KOPT-K1 (cell line): ENCODE results near the gene UBL3.

Experiments used
- H3K27ac ChIP-seq: fragments of 200-600 bp; sonication (generic); 2 replicates; pipeline ENCODE4 v1.5.1; 2016; ENCODE audit warnings: antibody characterized with exemption, mild to moderate bottlenecking, low read depth, low read length; ENCODE audit not compliant: poor library complexity, severe bottlenecking
- H3K36me3 ChIP-seq: fragments of 200-600 bp; sonication (generic); 2 replicates; pipeline ENCODE4 v1.5.1; 2017; ENCODE audit warnings: antibody characterized with exemption, mild to moderate bottlenecking, low read length, moderate library complexity; ENCODE audit not compliant: insufficient read depth
- H3K9me3 ChIP-seq: fragments of 200-600 bp; sonication (generic); 2 replicates; pipeline ENCODE4 v1.5.1; 2017; ENCODE audit warnings: antibody characterized with exemption, low read length, mild to moderate bottlenecking; ENCODE audit not compliant: insufficient read depth, poor library complexity, severe bottlenecking

The UBL3 gene

GRCh38 chr13:29875646-29876045 is 25.2 kb upstream of the UBL3 start:
- Histone ChIP-seq H3K9me3 (no peaks in the 10 kb centered on the region), H3K27ac (no peak overlapping the region), H3K36me3 (no peaks in the 10 kb centered on the region)

DNA sequence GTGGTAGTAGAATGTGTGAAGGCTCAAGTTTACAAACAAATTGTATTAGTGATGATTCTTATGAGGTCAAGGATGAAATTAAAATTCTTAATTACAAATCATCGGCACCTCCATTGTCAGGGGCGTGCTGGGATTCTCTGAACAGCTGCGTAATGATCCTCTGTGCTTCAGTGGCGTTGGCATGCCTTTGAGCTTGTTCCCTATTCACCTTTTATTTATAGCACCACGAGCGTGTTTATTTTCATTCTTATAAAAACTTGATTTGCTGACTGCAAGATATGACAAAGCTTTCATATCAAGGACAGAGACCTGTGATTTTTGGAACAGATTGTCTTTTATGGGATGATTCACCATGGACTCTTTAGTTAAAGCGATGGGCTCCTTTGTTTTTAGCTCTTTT is 18.2 kb upstream of the UBL3 start:
- no peaks in the 10 kb centered on the region for H3K36me3 ChIP-seq
- H3K9me3 ChIP-seq = no peaks in the 10 kb centered on the region
- no peak overlapping the region for H3K27ac ChIP-seq

GRCh38 chr13:29865934-29866333 is 15.5 kb upstream of the UBL3 start:
- no peaks in the 10 kb centered on the region for H3K9me3 ChIP-seq

GRCh38 chr13:29861694-29862110 is 11.3 kb upstream of the UBL3 start:
- Histone ChIP-seq H3K27ac (no peak overlapping the region), H3K36me3 (no peaks in the 10 kb centered on the region), H3K9me3 (no peaks in the 10 kb centered on the region)

More at GRCh38 chr13:29865934-29866333, 15.5 kb upstream of the UBL3 start:
- Histone ChIP-seq H3K27ac (no peak overlapping the region), H3K36me3 (no peaks in the 10 kb centered on the region)

GRCh38 chr13:29859971-29860370 is 9.6 kb upstream of the UBL3 start:
- Histone ChIP-seq H3K36me3 (no peaks in the 10 kb centered on the region), H3K27ac (no peak overlapping the region)

GRCh38 chr13:29858667-29859066 is 8.2 kb upstream of the UBL3 start:
- H3K9me3 ChIP-seq = no peaks in the 10 kb centered on the region
- no peak overlapping the region for H3K27ac ChIP-seq
- H3K36me3 ChIP-seq = no peaks in the 10 kb centered on the region

More at GRCh38 chr13:29859971-29860370, 9.6 kb upstream of the UBL3 start:
- no peaks in the 10 kb centered on the region for H3K9me3 ChIP-seq

- H3K9me3 ChIP-seq = no peaks in the 10 kb centered on the region
- no peaks in the 10 kb centered on the region for H3K36me3 ChIP-seq
- H3K27ac ChIP-seq = no peak overlapping the region
These were observed 7.8 kb upstream of the UBL3 start for GRCh38 chr13:29858231-29858630.

GRCh38 chr13:29857085-29857484 is 6.7 kb upstream of the UBL3 start:
- Histone ChIP-seq H3K36me3 (no peaks in the 10 kb centered on the region), H3K27ac (no peak overlapping the region), H3K9me3 (no peaks in the 10 kb centered on the region)

- Histone ChIP-seq H3K36me3 (no peaks in the 10 kb centered on the region), H3K27ac (no peak overlapping the region), H3K9me3 (no peaks in the 10 kb centered on the region)
These were observed 6.0 kb upstream of the UBL3 start for GRCh38 chr13:29856426-29856825.

GRCh38 chr13:29855784-29856183 is 5.4 kb upstream of the UBL3 start:
- H3K9me3 ChIP-seq = no peaks in the 10 kb centered on the region
- H3K36me3 ChIP-seq = no peaks in the 10 kb centered on the region
- H3K27ac ChIP-seq = no peak overlapping the region

- Histone ChIP-seq H3K27ac (no peak overlapping the region), H3K9me3 (no peaks in the 10 kb centered on the region), H3K36me3 (no peaks in the 10 kb centered on the region)
These were observed 4.6 kb upstream of the UBL3 start for GRCh38 chr13:29855009-29855408.

DNA sequence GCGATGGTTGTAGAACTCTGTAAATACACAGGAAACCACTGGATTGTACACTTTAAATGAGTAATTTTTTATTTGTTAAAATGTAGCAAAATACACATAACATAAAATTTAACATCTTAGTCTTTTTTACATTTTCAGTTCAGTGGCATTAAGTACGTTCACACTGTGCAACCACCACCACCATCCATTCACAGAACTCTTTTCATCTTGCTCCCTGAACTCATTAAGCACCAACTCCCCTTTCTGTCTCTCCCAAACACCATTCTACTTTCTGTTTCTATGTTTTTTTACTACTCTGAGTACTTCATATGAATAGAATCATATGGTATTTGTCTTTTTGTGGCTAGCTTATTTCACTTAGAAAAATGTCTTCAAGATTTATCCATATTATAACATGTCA is 2.7 kb upstream of the UBL3 start:
- H3K9me3 ChIP-seq = no peaks in the 10 kb centered on the region
- no peak overlapping the region for H3K27ac ChIP-seq
- H3K36me3 ChIP-seq = no peaks in the 10 kb centered on the region

- Histone ChIP-seq H3K27ac (no peak overlapping the region), H3K9me3 (no peaks in the 10 kb centered on the region), H3K36me3 (no peaks in the 10 kb centered on the region)
These were observed 2.1 kb upstream of the UBL3 start for GRCh38 chr13:29852472-29853054.

GRCh38 chr13:29849731-29850212 is 645 bp downstream of the UBL3 start:
- Histone ChIP-seq H3K27ac (peak overlapping the region; percentile 79), H3K9me3 (no peaks in the 10 kb centered on the region)

GRCh38 chr13:29849071-29849631 is 1.3 kb downstream of the UBL3 start:
- H3K9me3 ChIP-seq = no peaks in the 10 kb centered on the region
- H3K27ac ChIP-seq = peak overlapping the region; percentile 79
- no peaks in the 10 kb centered on the region for H3K36me3 ChIP-seq

More at GRCh38 chr13:29849731-29850212, 645 bp downstream of the UBL3 start:
- H3K36me3 ChIP-seq = no peaks in the 10 kb centered on the region

- Histone ChIP-seq H3K36me3 (no peaks in the 10 kb centered on the region), H3K27ac (no peak overlapping the region), H3K9me3 (no peaks in the 10 kb centered on the region)
These were observed 2.9 kb downstream of the UBL3 start for GRCh38 chr13:29847501-29847983.
